Esophagus muscularis mucosa (tissue), 4 donors: ENCODE measurements around the gene DBN1. TPM values are rescaled to one million over a fixed set of nuclear protein-coding genes. Genes with fewer than 3 reads are reported as not detected.

Source experiments
- DNase-seq: peaks from one replicate; pipeline ENCODE4 v3.0.0-alpha.2; 2017; ENCODE audit errors: extremely low spot score
- H3K27ac ChIP-seq, 4 donors: fragments of 200-600 bp; sonication (generic); replicated peaks in 1 of 4; 1 replicate in 3 of 4; 2 replicates in 1 of 4; pipeline ENCODE4 v1.5.1; 2016 to 2019; ENCODE audit warnings: mild to moderate bottlenecking in 1 of 4
- H3K27me3 ChIP-seq, 4 donors: fragments of 200-600 bp; sonication (generic); one replicate each; pipeline versions ENCODE4 v1.5.1 to v1.6.0; 2016 to 2019
- H3K36me3 ChIP-seq, 4 donors: fragments of 200-600 bp; sonication (generic); one replicate each; pipeline ENCODE4 v1.5.1; 2016 to 2019
- H3K4me1 ChIP-seq, 4 donors: fragments of 200-600 bp; sonication (generic); one replicate each; pipeline ENCODE4 v1.5.1; 2016 to 2019
- H3K4me3 ChIP-seq, 4 donors: fragments of 200-600 bp; sonication (generic); 1 replicate in 2 of 4; 2 replicates in 2 of 4; pipeline ENCODE4 v1.5.1; 2016 to 2019; ENCODE audit warnings: mild to moderate bottlenecking in 4 of 4, moderate library complexity in 1 of 4
- H3K9me3 ChIP-seq, 4 donors: fragments of 200-600 bp; sonication (generic); 1 replicate in 3 of 4; 2 replicates in 1 of 4; pipeline ENCODE4 v1.5.1; 2016 to 2019
- CTCF ChIP-seq, 3 experiments: fragments of 200-600 bp in 2 of 3; fragments of 450-650 bp in 1 of 3; sonication (generic) in 2 of 3; IDR thresholded peaks; one replicate each; pipeline ENCODE4 v1.5.1; 2017 to 2019; ENCODE audit warnings: antibody characterized with exemption in 3 of 3, mild to moderate bottlenecking in 2 of 3, moderate library complexity in 1 of 3
- EP300 ChIP-seq: sonication (generic); formaldehyde crosslinking; IDR thresholded peaks from one replicate; pipeline ENCODE4 v1.6.1; 2017; ENCODE audit warnings: antibody characterized with exemption
- POLR2A ChIP-seq: fragments of 450-650 bp; IDR thresholded peaks from one replicate; pipeline ENCODE4 v1.6.1; 2017; ENCODE audit warnings: antibody characterized with exemption, moderate library complexity, mild to moderate bottlenecking, low read depth
- POLR2AphosphoS5 ChIP-seq, 2 donors: sonication (generic); formaldehyde crosslinking; IDR thresholded peaks; one replicate each; pipeline ENCODE4 v1.6.1; 2017; ENCODE audit warnings: antibody characterized with exemption in 2 of 2
- WGBS: methylation state at CpG from one replicate; pipeline ENCODE4 v1.1.5; 2018; 5-methylcytosine and 5-hydroxymethylcytosine counted together
- intact Hi-C: fragments of 100-400 bp; cut with DNase I; formaldehyde crosslinking; loops from one replicate; pipeline ENCODE4 v1.15.1; 2023
- total RNA-seq, 4 donors: library from RNA; depleted of rRNA; stranded (reverse); fragments of >200 nt; gene quantifications; one replicate each; pipeline versions ENCODE4 v1.1.0 to v1.2.1, GENCODE V29; 2016

The DBN1 gene
- total RNA-seq, 4 donors from 2014 or later: 92.2 to 160 (median 130) TPM

GRCh38 chr5:177457852-177458681 is 15.4 kb downstream of the DBN1 start:
- no peak for DNase-seq
- intact Hi-C loops: loop anchor here (10.0 kb wide), 1 partner anchor 143 kb away; the partner anchor contains the start of gene MXD3
- H3K27ac ChIP-seq: peak overlapping the region in 3 of 4 donors; percentile 69 to 83 (median 76)

GRCh38 chr5:177456976-177457851 is 16.2 kb downstream of the DBN1 start:
- Histone ChIP-seq H3K4me1 (peaks cover 33 to 58% (median 47%) of the 10 kb centered on the region in 4 donors), H3K9me3 (no peaks in the 10 kb centered on the region), H3K27me3 (peaks cover 0 to 11% (median 0%) of the 10 kb centered on the region in 4 donors), H3K27ac (peak overlapping the region; percentile 69 to 83 (median 73)), H3K36me3 (peaks cover 0 to 40% (median 35%) of the 10 kb centered on the region in 4 donors), H3K4me3 (no peak overlapping the region)
- DNase-seq: no peak
- TF ChIP-seq CTCF (IDR thresholded peaks at IDR 0.05): peak; percentile 31 to 68 (median 34)
- no peak for TF ChIP-seq EP300
- peak; percentile 21 to 44 for TF ChIP-seq POLR2AphosphoS5 (IDR thresholded peaks at IDR 0.05)
- 51% methylated on average over 22 of the region's 24 CpGs for WGBS
- intact Hi-C loops: loop anchor here (10.0 kb wide), 1 partner anchor 142 kb away; the partner anchor contains the start of gene MXD3

More at GRCh38 chr5:177457852-177458681, 15.4 kb downstream of the DBN1 start:
- H3K4me3 ChIP-seq: no peak overlapping the region
- H3K27me3 ChIP-seq: peaks cover 0 to 5% (median 0%) of the 10 kb centered on the region in 4 donors
- H3K4me1 ChIP-seq: peaks cover 36 to 58% (median 48%) of the 10 kb centered on the region in 4 donors
- H3K9me3 ChIP-seq: no peaks in the 10 kb centered on the region
- TF ChIP-seq CTCF (IDR thresholded peaks at IDR 0.05): no peak
- no peak for TF ChIP-seq POLR2A
- TF ChIP-seq EP300: no peak
- TF ChIP-seq POLR2AphosphoS5 (IDR thresholded peaks at IDR 0.05): no peak
- WGBS: 74% methylated on average over 18 of the region's 20 CpGs
- H3K36me3 ChIP-seq: peaks cover 0 to 44% (median 37%) of the 10 kb centered on the region in 4 donors

GRCh38 chr5:177456591-177456964 is 16.9 kb downstream of the DBN1 start:
- Histone ChIP-seq H3K27ac (peak overlapping the region; percentile 69 to 83 (median 73)), H3K4me1 (peaks cover 28 to 51% (median 44%) of the 10 kb centered on the region in 4 donors), H3K27me3 (peaks cover 0 to 18% (median 0%) of the 10 kb centered on the region in 4 donors), H3K4me3 (peak overlapping the region in 3 of 4 donors; percentile 62 to 73 (median 66)), H3K9me3 (no peaks in the 10 kb centered on the region), H3K36me3 (peaks cover 0 to 40% (median 32%) of the 10 kb centered on the region in 4 donors)
- no peak for DNase-seq
- WGBS: 25% methylated on average over 12 of the region's 12 CpGs
- TF ChIP-seq CTCF (IDR thresholded peaks at IDR 0.05) (peak in 1 of 3 experiments; percentile 8), EP300 (no peak)
- intact Hi-C loops: loop anchor here (10.0 kb wide), 1 partner anchor 142 kb away; the partner anchor contains the start of gene MXD3

GRCh38 chr5:177455661-177456590 is 17.5 kb downstream of the DBN1 start:
- WGBS: 2% methylated on average over 16 of the region's 76 CpGs
- Histone ChIP-seq H3K4me1 (peaks cover 25 to 49% (median 44%) of the 10 kb centered on the region in 4 donors), H3K4me3 (peak overlapping the region; percentile 62 to 73 (median 68)), H3K27me3 (peaks cover 0 to 24% (median 0%) of the 10 kb centered on the region in 4 donors), H3K27ac (peak overlapping the region; percentile 70 to 83 (median 79)), H3K9me3 (no peaks in the 10 kb centered on the region), H3K36me3 (peaks cover 0 to 40% (median 32%) of the 10 kb centered on the region in 4 donors)
- DNase-seq: peak; percentile 98
- intact Hi-C loops: loop anchor here (2.0 to 10.0 kb wide), 3 partner anchors 29 to 141 kb away; partner anchors contain the start of genes GRK6 and MXD3
- TF ChIP-seq POLR2AphosphoS5 (IDR thresholded peaks at IDR 0.05) (peak; percentile 51 to 72), POLR2A (no peak), EP300 (no peak), CTCF (IDR thresholded peaks at IDR 0.05) (peak; percentile 91 to 92 (median 92))
